LHCN-M2 (cell line): ENCODE data around the gene ZNF556. TPM values are rescaled to one million over a fixed set of nuclear protein-coding genes. Genes with fewer than 3 reads are reported as not detected.

Source experiments
- DNase-seq: peaks from one replicate; pipeline ENCODE4 v3.0.0-alpha.2; 2012; ENCODE audit warnings: low read depth
- polyA plus RNA-seq: library from polyadenylated mRNA; unstranded; fragments of >200 nt; gene quantifications from one replicate; pipeline ENCODE4 v1.2.1, GENCODE V29; 2012; ENCODE audit warnings: missing spikeins
- total RNA-seq: library from RNA; depleted of rRNA; stranded (reverse); fragments of >200 nt; gene quantifications from 2 replicates; pipeline ENCODE4 v1.2.3, GENCODE V29; 2014; rRNA removed

ZNF556 gene
- 7.4 and 8.3 TPM in 2 replicates for total RNA-seq
- 4.0 TPM for polyA plus RNA-seq

DNA sequence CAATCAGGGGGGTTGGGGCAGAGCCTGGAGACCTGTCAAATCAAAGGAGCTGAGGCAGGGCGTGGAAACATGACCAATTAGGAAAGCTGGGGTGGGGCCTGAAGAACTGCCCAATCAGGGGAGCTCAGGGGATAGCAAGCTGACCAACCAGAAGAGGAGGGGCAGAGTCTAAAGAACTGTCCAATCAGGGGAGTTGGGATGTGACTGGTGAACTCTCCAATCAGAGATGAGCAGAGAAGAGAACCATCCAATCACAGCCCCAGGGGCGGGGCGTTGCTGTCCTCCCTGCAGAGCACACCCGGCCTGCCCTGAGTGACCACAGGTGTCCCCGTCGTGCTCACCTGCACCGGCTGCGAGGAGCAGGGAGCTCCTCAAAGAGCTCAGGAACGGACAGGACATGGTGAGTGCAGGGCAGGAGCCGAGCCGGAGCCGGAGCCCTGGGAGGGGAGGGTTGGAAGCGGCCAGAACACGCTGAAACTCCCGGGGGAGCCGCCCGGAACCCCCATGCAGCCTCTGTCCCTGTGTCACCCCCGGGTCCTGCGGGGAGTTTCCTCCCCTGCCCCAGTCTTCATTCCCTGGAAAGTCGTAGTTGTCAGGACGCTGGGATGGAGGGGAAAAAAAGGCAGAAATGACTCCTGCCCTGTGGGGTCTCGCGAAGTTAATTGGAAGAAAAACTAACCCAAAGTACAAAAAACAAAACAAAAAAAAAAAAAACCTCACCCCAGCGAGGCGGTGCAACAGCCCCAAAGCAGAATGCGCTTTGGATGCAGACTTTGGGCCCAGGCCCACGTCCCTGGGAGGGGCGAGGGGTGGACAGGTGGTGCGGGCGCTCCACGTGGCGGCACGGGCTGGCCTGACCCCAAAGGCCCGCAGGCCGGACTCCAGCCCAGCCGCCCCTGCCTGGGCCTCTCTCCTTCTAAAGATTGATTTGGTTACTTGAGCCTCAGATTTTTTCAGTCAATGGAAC is at the start of gene ZNF556:
Gene ZNF556 (plus strand): TSS at position 311 of the 967 bp plus-strand sequence. CDS start 87 bp downstream, at position 398.
- DNase-seq, result peak; percentile 99

DNA sequence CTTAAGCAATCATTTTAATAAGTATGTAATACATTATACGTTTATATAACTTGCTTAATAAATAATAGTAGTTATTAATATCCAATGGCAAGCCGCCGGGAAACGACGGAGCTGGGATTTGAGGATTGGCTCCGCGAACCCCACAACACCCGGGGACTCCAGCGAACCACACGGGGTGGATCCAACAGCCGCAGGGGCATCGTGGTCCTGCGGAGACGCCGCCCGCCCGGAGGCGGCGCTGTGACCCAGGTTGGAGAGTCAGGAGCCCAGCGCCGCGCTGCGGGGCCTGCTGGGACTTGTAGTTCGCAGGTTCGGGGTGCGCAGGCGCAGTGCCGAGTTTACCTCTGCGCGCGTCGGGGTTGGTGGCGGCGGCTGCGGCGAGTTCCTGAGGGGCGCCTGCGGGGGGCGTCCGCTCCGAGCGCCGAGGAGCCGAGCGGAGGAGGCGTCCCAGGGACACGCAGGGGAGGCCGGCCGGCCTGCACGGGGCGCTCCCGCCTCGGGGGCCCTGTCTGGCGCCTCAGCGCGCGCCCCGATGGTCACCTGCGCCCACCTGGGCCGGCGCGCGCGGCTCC is 47.5 kb upstream of the ZNF556 start, which contains the start of gene ZNF554:
Gene ZNF554 (plus strand): TSS at position 329 of the 572 bp plus-strand sequence. CDS start 204 bp downstream, at position 533.
- peak; percentile 90 for DNase-seq

DNA sequence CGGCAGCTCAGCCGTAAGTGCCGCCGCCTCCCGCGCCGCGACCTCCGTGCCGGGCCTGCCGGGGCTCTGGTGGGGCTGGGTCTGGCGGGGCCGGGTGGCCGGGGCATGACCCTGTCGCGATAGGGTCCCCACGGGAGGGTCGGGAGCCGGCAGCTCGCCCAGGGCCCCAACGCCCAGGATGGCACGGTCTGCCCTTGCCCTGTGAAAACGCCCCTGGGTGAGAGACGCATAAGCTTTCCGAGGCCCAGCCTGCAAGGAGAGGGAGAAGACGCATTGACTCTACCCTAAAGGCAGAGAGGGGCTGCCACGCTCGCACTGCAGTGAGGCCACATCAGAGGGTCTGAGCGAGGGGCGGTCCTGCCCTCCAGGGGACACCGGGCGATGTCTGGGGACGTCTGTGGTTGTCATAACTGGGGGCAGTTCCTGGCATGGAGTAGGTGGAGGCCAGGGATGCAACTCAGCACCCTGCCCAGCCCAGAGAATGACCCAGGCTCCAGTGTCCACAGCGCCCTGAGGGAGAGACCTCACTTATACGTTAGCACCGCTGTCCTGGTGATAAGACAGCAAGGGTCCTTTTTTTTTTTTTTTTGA is 46.9 kb upstream of the ZNF556 start:
- no peak for DNase-seq

DNA sequence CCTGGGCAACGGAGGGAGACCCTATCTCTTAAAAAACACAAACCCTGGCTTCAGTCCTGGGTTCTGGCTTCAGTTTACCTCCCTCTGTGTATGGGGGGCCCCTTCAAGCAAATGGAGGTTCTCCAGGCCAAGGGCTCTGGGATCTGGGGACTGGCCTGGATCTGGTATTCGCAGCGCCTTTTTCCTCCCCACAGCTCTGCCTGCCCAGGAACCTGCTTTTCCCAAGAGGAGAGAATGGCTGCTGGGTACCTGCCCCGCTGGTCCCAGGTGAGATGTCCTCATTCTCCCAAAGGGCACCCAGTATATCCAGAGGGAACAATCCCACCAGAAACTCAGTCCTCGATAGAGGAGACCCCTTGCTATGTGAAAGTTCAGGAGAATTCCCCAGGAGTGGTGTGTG is 44.3 kb upstream of the ZNF556 start:
- no peak for DNase-seq

DNA sequence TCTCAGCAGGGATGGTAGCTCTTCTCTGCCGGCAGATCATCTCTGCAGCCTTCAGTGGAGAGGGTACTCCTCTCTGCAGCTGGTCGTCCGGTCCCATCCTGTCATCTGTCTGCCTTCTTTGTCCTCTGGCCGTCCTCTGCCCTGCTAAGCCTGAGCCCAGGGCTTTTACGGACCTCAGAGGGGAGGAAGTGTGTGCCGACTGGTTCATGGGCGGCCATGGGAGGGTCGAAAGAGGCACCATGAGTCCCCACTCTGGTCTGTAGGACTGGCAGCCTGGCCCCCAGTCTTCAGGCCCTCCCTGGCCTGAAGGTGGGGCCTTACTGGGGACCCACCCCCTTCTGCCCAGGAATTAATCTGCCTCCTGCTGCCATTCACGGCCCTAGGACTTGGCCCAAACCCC is 43.5 kb upstream of the ZNF556 start:
- DNase-seq, result no peak

DNA sequence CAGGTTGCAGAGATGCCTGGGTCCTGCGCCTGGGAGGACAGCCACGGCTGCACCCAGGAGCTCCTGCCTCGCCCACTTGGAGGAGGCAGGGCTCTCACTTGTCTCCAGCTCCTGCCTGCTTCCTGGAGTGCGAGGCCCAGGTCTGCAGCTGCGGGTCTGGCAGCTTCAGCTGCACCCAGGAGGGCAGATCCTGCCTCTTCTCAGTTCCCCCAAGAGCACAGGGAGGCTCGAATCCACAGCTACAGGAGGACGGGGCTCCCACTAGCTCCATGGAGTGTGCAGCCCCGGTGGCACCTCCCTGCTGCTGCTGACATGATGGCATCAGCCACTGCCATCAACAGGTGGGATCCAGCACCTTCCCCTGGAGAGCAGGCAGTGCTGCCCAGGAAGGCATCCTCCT is 43.0 kb upstream of the ZNF556 start:
- DNase-seq, result no peak

DNA sequence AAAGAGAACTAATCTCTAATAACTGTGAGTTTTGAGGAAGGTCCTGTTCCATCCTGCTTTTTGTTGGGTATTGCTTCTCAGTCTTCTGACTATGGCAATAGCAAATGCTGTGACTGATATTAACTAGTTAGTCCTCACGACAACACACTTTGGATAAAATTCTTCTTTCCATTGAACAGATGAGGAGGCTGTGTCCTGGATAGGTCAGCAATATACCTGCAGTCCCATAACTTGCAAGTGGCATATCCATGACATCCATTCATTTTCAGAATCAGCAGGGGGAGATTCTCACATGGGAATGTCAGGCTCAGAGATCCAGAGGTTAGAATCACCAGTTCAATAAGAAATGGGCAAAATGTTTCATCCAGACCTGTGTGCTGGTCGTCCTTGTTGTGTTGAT is 40.1 kb upstream of the ZNF556 start:
- DNase-seq, result no peak

DNA sequence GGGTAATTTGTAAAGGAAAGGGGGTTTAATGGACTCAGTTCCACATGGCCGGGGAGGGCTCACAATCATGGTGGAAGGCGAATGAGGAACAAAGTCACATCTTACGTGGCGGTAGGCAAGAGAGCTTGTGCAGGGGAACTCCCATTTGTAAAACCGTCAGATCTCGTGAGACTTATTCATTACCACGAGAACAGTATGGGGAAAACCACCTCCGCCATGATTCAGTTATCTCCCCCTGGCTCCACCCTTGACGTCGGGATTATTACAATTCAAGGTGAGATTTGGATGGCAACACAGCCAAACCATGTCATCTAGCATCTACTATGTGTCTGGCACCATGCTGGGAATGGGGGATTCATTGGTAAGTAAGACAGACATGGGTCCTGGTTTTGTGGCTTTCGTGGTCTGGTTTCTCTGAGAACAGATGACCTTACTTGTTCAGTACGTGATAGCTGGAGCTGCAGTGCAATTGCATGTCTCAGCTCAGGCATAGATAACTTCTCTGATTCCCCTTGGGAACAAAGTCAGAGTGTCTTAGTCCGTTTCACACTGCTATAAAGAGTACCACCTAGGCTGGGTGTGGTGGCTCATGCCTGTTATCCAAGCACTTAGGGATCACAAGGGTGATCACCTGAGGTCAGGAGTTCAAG is 39.2 kb upstream of the ZNF556 start:
- DNase-seq, result no peak

DNA sequence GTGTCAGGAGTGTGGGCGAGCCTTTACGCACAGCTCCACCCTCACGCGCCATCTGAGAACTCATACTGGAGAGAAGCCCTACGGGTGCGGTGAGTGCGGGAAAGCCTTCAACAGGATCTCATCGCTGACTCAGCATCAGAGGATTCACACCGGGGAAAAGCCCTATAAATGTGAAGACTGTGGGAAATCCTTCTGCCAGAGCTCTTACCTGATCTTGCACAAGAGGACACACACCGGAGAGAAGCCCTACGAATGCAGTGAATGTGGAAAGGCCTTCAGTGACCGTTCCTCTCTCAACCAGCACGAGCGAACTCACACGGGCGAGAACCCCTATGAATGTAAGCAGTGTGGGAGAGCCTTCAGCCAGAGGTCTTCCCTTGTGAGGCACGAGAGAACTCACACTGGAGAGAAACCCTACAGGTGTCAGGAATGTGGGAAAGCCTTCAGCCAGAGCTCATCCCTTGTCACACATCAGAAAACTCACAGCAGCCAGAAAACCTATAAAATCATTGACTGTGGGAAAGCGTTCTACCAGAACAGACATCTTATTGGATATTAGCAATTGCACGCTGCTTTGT is 32.8 kb upstream of the ZNF556 start:
- DNase-seq, result no peak

DNA sequence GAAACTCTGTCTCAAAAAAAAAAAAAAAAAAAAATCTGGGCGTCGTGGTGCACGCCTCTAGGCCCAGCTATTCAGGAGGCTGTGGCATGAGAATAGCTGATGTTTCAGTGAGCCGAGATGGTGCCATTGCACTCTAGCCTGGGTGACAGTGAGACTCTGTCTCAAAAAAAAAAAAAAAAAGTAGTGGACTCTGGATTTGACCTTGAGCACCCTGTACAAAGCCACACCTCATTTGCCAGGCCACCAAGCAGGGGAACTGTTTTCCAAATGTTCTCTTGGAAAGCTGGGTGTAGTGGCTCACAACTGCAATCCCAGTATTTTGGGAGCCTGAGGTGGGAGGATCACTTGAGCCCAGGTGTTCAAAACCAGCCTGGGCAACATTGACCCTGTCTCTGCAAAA is 29.7 kb upstream of the ZNF556 start:
- no peak for DNase-seq

DNA sequence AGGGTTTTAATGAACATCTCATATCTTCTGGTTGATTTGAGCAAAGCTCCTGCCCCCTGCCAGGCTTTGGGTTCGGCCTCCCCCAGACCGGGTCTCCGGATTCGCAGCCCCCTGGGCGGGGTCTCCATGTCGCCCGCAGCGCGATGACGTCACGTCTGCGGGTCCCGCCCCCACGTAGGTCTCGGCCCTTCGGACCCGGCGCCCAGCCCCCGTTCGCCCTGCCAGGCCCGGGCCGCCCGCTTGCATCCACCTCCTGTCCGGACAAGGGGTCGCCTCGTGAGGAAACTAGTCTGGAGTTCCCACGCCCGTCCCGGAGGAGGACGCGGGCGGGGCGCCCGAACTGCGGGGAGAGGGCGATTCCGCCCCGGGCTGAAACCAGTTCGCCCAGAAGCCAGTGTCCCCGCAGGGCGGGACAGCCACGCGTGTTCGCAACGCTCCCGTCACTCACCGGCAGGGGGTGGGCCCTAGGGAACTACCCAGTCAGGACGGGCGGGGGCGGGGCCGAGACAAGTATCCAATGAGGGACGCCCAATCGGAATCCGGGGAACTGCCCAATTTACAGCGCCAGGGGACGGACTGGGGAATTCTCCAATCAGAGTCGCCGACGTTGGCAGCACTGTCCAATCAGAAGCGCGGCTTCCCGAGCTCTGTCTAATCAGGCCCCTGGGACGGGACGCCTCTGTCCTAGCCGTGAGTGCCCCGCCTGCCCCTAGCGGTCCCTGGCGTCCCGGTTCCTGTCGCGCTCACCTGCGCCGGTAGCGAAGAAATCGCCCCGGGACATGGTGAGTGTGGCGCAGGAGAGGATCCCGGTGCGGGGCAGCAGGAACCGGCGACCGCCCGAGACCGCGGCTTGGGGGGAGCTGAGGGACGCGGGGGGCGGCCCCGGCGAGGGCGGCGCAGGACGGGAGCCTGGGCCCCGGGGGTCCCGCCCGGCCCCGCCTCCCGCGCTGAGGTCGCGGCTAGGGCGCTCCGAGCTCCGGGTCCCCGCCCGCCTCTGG is 26.0 kb upstream of the ZNF556 start, which contains the start of gene ZNF555:
Gene ZNF555 (plus strand): TSS at position 682 of the 998 bp plus-strand sequence. CDS start 98 bp downstream, at position 780.
- peak; percentile 99 for DNase-seq

DNA sequence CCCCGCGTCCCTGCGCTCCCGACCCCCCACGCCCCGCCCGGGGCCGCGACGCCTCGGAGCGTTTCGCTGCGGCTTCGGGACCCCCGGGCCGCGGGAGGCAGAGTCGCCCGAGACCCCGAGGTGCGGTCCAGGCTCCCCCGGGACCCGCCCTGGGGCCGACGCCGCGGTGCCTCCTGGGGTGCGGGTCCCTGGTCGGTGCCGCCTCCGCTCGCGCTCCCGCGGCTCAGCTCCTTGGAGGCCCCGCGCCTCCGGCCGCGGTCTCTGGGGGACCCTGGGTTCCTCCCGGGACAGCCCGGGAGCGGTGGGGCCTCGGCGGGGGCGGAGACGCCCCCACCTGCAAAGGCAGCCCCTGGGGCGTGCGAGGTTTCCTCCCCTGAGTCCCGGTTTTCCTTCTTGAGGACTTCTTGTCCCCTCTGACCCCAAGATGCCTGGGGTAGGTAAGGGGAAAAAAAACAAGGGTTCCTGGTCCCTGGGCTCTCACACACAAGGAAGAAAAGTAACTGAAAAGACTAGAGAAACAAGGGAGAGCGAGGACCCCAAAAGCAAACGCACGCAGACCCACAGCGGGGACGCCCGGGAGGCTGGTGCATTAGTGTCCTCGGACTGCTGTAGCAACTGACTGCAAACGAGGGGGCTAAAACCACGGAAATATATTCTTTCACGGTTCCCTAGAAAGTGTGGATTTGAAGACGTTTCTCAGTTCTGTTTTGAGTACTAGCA is 25.1 kb upstream of the ZNF556 start:
- DNase-seq, result no peak

DNA sequence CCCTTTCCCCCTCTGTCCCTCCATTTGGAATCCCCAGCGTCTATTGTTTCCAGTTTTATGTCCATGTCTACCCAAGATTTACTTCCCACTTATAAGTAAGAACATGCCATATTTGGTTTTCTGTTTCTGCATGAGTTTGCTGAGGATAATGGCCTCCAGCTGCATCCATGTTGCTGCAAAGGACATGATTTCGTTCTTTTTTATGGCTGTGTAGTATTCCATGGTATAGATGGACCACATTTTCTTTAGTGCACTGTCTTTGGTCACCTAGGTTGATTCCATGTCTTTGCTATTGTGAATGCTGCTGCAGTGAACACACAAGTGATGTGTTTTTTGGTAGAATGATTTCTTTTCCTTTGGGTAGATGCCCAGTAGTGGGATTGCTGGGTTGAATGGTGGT is 22.0 kb upstream of the ZNF556 start:
- no peak for DNase-seq

DNA sequence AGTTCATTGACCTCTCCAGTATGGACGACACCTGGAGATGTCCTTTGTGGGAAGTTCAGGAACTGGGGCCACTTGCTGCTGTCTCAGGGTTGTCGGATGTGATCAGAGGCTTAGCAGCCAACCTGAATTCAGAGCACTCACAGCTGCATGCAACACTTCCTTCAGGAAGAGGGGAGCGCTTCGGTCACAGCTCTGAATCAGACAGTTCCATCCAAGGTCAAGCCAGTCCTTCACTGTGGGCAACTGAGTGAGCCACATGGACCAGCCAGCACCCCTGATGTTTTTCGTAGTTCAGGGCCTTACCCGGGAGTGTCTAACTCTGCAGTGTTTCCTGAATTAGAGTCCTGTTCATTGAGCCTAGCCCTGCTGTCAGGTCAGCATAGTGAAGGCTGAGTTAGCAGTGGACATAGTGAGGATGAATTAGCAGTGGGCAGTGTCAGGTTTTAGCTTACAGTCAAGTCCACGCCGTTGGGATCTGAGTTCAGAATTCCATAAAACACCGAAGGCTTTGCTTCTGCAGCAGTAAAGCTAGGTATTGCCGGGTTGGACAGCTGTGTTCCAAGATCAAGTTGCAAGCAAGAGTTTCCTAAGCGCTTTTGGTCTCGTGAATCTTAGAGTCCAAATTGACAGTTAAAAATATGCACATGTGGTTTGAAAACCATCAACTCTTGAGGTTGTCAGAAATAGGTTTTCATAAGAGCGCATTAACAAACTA is 20.8 kb upstream of the ZNF556 start:
- DNase-seq, result peak; percentile 89

DNA sequence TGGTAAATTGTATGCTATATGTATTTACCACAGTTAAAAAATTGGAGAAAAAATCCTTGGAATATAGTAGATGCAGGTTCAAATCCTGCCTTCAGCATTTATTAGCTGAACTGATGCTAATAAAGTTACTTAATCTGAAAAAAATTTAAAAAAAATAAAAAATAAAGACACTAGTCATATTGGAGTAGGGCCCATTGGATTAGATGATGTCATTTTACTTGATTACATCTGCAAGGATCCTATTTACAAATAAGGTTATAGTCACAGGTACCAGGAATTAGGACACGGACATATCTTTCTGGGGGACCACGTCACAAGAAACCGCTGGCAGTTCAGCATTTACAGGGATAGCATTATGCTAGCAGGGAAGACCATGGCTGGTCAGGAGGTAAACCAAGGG is 19.6 kb upstream of the ZNF556 start:
- DNase-seq, result no peak

DNA sequence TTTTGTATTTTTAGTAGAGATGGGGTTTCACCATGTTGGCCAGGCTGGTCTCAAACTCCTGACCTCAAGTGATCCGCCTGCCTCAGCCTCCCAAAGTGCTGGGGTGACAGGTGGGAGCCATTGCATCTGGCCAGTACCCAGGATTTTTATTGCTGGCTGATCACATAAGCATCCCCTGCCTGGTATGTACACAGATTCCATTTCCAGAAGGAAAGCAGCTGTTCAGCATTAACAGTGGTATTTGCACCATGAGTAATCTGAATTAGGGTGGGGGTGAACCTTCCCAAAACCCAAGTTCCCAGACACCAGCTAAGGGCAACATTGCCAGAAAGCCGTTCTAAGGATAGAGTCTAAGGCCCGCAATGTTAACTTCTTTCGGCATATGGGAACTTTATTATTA is 18.5 kb upstream of the ZNF556 start:
- DNase-seq, result peak; percentile 96

DNA sequence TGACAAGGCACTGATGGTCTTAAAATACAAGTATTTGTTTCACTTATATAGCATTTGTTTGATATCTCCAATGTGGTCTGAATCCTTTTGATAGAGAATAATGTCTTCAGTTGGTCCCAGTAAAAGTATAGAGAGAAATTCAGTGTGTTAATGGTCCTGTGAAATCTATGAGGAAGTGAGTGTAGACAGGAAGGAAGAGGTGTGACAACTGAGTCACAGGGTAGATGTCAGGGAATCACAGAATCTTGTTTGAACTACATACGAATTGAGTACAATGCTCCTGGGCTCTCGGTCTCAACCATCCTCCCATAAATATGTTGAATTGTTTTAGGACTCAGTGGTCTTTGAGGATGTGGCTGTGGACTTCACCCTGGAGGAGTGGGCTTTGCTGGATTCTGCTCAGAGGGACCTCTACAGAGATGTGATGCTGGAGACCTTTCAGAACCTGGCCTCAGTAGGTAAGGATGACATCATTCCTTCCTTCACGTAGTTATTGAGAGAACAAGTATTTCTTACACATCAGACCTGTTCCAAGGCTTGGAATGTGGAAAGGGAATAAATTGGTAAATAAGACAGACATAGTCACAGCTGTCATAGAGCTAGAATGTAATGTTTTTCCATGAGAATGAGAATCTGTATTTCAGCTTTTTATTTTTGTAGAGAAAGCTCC is 16.7 kb upstream of the ZNF556 start:
- DNase-seq, result no peak

DNA sequence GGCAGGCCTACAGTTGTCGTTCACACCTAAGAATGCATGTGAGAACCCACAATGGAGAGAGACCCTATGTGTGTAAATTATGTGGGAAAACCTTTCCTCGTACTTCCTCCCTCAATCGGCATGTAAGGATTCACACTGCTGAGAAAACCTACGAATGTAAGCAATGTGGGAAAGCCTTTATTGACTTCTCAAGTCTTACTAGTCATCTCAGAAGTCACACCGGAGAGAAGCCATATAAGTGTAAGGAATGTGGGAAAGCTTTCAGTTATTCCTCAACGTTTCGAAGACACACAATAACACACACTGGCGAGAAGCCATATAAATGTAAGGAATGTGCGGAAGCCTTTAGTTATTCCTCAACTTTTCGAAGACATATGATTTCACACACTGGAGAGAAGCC is 14.5 kb upstream of the ZNF556 start:
- DNase-seq, result no peak
